ENCODE results near the gene ABCA13.

Gene ABCA13

GRCh38 chr7:48244864-48245271 is 73.6 kb downstream of the ABCA13 start:
- DNase-seq = no peak

- DNase-seq = no peak
These were observed 74.7 kb downstream of the ABCA13 start for GRCh38 chr7:48245751-48246472.

- DNase-seq = no peak
These were observed 77.9 kb downstream of the ABCA13 start for GRCh38 chr7:48249166-48249565.

GRCh38 chr7:48250441-48250951 is 79.2 kb downstream of the ABCA13 start:
- no peak for DNase-seq

GRCh38 chr7:48251766-48252165 is 80.5 kb downstream of the ABCA13 start:
- no peak for DNase-seq

- DNase-seq = no peak
These were observed 81.7 kb downstream of the ABCA13 start for GRCh38 chr7:48252995-48253394.

- no peak for DNase-seq
These were observed 83.8 kb downstream of the ABCA13 start for GRCh38 chr7:48255046-48255445.

- no peak for DNase-seq
These were observed 88.4 kb downstream of the ABCA13 start for GRCh38 chr7:48259463-48260280.

- no peak for DNase-seq
These were observed 90.4 kb downstream of the ABCA13 start for GRCh38 chr7:48261696-48262095.

GRCh38 chr7:48262606-48263310 is 91.5 kb downstream of the ABCA13 start:
- DNase-seq = no peak

- DNase-seq = no peak
These were observed 92.0 kb downstream of the ABCA13 start for GRCh38 chr7:48263311-48263650.

GRCh38 chr7:48269066-48269465 is 97.8 kb downstream of the ABCA13 start:
- DNase-seq = no peak

GRCh38 chr7:48274662-48275061 is 103.4 kb downstream of the ABCA13 start:
- no peak for DNase-seq

- no peak for DNase-seq
These were observed 108.2 kb downstream of the ABCA13 start for GRCh38 chr7:48279420-48279819.

GRCh38 chr7:48280100-48280499 is 108.8 kb downstream of the ABCA13 start:
- DNase-seq = no peak

GRCh38 chr7:48285373-48285772 is 114.1 kb downstream of the ABCA13 start:
- DNase-seq = no peak

GRCh38 chr7:48286836-48287235 is 115.6 kb downstream of the ABCA13 start:
- DNase-seq = no peak

GRCh38 chr7:48289656-48290055 is 118.4 kb downstream of the ABCA13 start:
- DNase-seq = no peak

GRCh38 chr7:48292949-48293348 is 121.7 kb downstream of the ABCA13 start:
- DNase-seq = no peak

- no peak for DNase-seq
These were observed 124.2 kb downstream of the ABCA13 start for GRCh38 chr7:48295296-48295971.

GRCh38 chr7:48296966-48297365 is 125.7 kb downstream of the ABCA13 start:
- no peak for DNase-seq

GRCh38 chr7:48298779-48299178 is 127.5 kb downstream of the ABCA13 start:
- DNase-seq = no peak

GRCh38 chr7:48299580-48300169 is 128.4 kb downstream of the ABCA13 start:
- DNase-seq = no peak
